HG02642 (cell line): Measurements from ENCODE around the gene AREL1.
"Not testable (repeated sequence)": the region's sequence is repeated elsewhere in the genome, so short reads cannot be mapped to it uniquely, and the experiment has no call there.

Source experiments
- ATAC-seq: cut with Tn5 transposase; IDR thresholded peaks from one replicate; pipeline ENCODE4 v1.9.1; 2021; ENCODE audit warnings: mild to moderate bottlenecking; ENCODE audit not compliant: unreplicated experiment, poor library complexity

The AREL1 gene, protein sequence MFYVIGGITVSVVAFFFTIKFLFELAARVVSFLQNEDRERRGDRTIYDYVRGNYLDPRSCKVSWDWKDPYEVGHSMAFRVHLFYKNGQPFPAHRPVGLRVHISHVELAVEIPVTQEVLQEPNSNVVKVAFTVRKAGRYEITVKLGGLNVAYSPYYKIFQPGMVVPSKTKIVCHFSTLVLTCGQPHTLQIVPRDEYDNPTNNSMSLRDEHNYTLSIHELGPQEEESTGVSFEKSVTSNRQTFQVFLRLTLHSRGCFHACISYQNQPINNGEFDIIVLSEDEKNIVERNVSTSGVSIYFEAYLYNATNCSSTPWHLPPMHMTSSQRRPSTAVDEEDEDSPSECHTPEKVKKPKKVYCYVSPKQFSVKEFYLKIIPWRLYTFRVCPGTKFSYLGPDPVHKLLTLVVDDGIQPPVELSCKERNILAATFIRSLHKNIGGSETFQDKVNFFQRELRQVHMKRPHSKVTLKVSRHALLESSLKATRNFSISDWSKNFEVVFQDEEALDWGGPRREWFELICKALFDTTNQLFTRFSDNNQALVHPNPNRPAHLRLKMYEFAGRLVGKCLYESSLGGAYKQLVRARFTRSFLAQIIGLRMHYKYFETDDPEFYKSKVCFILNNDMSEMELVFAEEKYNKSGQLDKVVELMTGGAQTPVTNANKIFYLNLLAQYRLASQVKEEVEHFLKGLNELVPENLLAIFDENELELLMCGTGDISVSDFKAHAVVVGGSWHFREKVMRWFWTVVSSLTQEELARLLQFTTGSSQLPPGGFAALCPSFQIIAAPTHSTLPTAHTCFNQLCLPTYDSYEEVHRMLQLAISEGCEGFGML

GRCh38 chr14:74712499-74713394, at the start of gene AREL1, which contains the start of gene FCF1:
TSS of gene AREL1 (minus strand) at chr14:74713080. CDS start at chr14:74685615, 27,465 bp downstream.
TSS of gene FCF1 (plus strand) at chr14:74713144. CDS start at chr14:74713198, 54 bp downstream.
- ATAC-seq, result peak; percentile 96

- ATAC-seq, result not testable (repeated sequence)
These were observed 45.6 kb upstream of the AREL1 start for GRCh38 chr14:74758505-74758904.

DNA sequence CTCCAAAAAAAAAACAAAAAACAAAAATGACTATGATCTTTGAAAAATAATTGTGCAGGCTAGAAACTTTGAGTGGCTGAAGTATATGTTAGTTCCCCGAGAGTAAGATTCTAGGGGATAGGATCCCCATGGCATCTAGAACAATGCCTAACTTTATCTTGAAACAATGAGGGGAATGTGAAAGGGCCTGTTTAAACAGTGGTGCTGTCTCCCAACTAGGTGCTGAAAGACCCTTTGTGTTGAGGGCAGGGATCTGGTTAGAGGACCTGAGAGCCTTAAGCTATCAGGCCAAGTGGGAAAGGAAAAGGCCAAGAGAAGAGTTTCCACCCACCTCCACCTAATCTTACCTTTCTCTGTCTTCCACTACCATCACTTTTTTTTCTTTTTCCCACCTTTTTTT, 43.4 kb upstream of the AREL1 start:
- ATAC-seq, result no peak

GRCh38 chr14:74754899-74755298, 42.0 kb upstream of the AREL1 start:
- ATAC-seq, result no peak

DNA sequence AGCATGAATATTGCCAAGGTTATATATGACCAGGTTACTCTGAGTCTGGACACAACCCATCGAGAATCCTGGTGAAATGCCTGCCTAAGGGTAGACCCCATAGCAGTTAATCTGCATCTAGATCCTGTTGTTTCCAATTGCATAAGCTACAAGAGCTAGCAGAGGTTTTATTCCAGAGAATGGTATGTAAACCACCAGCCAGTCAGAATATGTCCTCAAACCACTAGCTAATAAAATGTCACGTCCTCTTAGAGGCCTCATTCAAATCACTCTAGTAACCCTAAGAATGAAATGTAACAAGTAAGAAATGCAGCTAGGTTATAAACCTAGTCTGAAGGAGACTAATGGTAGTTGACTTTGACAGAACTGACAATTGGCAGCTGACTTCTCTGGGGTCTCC, 41.3 kb upstream of the AREL1 start:
- ATAC-seq, result no peak

GRCh38 chr14:74747237-74747636, 34.4 kb upstream of the AREL1 start:
- no peak for ATAC-seq

- no peak for ATAC-seq
These were observed 26.6 kb upstream of the AREL1 start for GRCh38 chr14:74739293-74740030.

DNA sequence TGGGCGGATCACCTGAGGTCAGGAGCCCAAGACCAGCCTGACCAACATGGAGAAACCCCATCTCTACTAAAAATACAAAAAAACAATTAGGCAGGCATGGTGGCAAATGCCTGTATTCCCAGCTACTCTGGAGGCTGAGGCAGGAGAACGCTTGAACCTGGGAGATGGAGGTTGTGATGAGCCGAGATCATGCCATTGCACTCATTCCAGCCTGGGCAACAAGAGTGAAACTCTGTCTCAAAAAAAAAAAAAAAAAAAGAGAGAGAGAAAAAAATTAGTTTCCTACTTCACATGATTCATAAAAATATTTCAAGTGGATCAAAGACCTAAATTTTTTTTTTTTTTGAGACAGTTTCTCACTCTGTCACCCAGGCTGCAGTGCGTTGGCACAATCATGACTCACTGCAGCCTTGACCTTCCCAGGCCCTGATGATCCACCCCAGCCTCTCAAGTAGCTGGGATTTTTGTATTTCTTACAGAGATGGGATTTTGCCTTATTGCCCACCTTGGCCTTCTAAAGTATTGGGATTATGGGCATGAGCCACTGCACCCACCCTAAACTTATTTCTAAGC, 25.0 kb upstream of the AREL1 start:
- ATAC-seq, result no peak

- ATAC-seq, result no peak
These were observed 22.2 kb upstream of the AREL1 start for GRCh38 chr14:74735125-74735524.

DNA sequence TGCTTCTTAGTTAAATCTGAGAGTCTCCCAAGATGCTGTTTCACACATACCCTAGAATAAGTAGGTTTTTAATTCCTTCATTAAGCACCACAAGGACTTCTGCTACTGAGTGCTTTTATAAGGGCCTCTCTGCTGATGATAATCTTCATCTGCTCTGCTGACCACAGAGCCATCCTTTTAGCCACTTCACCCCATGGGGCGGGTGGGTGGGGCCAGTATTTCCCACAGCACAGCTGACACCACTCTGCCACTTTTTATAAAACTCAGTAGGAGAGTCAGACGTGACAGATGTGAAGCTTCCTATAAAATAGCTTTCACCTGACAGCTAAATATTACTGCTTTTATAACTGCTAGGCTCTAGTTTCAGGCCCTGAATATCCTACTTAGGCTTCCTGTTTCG, 20.3 kb upstream of the AREL1 start:
- ATAC-seq, result no peak

- no peak for ATAC-seq
These were observed 19.5 kb upstream of the AREL1 start for GRCh38 chr14:74732387-74732786.

DNA sequence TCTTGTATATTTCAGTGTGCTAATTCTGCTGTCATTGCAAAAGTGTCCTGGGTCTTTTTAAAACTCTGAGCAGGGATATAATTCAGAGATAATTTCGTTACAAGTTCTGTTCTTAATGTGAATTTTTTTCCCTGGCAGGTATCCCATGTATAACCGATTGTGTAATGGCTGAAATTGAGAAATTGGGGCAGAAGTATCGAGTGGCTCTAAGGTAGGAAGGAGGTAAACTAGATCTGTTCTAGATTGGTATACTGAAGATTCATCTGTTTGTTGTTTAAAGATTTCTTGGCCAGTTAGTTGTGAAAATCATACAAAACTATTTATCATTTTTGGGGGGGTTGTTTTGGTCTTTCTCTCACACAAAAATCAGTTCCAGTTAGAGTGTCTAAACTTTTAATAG, 10.3 kb upstream of the AREL1 start:
- no peak for ATAC-seq

- no peak for ATAC-seq
These were observed 7.6 kb upstream of the AREL1 start for GRCh38 chr14:74720526-74720925.

DNA sequence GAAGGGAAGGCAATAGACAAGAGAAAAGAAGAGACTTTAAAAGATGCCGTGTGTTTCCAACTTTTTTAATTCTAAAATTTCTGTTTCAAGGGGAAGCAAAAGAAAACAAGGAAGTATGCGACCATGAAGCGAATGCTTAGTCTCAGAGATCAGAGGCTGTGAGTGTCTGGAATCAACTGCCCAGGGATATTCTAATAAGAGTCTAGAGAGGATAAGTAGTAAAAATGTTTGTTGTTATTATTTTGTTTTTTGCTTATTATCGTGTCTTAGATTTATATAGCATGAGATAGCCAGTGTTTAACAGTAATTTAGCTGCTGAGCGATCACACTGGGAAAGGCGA, 485 bp upstream of the AREL1 start:
- ATAC-seq, result no peak

DNA sequence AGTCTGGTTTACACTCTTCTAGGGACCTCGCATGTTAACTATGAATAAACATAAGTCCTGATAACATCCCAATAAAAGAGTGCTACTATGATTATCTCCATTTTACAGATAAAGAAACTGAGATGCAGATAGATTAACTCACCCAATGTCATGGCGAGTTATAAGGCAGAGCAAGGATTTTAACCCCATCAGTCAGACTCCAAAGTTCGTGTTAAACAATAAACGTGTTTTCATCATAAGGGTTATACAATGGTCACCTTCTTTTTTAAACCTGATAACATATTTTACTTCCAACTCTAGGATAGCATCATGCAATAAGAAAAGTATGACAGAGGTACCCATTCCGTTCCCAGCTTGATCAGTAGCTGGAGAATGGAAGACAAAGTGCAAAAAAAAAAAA, 1.2 kb downstream of the AREL1 start:
- no peak for ATAC-seq

DNA sequence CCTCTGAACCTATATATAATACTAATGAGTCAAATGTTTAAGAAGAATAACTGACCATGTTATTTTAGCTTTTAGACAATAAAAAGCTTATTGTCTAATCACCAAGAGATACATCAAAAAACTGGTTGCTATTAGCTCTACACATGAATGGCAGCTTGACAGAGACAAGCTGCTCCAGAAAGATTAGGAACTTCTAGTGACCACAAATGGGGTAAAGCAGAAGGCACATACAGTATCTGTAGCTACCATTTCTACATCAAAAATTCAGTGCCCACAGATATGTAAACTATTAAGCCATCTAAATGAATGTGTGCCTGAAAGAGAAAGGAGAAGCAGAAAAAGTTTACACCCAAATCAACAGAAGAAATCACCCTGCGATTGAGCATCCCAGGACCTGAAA, 2.4 kb downstream of the AREL1 start:
- ATAC-seq, result no peak

DNA sequence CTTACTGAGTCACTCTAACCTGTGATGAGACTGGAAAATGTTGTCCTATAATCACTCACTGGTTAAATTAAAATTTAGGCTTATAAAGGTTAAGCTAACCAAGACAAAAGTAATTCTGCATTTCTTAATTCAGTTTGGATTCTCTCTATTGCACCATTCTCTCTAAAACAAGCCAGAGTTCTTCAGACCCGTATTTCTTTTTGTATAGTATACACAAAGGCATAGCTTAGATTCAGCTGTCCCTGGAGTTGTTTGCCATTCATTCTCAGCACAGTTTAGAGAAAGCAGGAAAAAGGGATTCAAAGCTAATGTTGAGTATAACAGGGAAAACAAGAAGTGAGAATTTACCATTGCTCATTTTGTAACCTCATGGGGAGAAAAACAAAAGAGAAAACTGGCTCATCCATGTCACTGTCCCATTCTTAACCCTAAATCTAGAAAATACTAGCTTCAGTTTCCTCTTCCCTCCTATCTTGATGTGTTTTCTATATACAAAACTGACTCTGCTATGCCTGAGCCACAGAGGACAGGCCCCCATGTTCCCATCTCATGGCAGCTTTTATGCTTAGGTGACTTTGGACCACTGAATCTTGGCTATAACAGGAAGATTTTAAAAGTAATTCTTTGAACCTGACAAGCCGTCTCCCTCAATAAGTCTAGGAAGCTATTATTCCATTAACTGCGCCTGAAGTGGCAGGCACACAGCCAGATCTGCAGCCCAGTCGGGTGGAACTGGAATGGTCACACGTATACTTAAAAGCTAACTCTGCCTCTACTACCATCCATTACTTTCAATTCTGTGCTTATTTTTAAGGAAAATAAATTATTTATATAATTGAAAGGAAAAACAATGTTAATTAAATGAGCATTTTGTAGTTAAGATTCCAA, 7.0 kb downstream of the AREL1 start:
- no peak for ATAC-seq

DNA sequence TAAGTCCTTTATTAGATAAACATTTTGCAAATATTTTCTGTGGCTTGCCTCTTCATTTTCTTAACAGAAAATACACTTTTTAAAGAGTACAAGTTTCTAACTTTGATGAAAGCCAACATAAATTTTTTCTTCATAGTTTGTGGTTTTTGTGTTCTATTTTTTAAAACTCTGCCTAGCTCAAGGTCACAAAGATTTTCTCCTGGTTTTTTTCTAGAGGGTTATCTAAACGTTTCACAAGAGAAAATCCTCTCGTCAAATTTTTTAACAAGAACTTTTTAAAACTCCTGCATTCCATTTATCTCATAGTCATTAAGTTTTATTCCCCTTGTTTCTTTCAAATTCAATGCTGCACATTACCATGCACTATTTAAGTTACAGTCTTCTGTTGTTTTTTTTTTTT, 8.2 kb downstream of the AREL1 start:
- no peak for ATAC-seq

- no peak for ATAC-seq
These were observed 9.8 kb downstream of the AREL1 start for GRCh38 chr14:74703043-74703442.
